Immature natural killer cell (primary cell): ENCODE data around the gene IFRD2. TPM values are rescaled to one million over a fixed set of nuclear protein-coding genes. Genes with fewer than 3 reads are reported as not detected.

Experiments
- DNase-seq, 3 donors: peaks; one replicate each; pipeline ENCODE4 v3.0.0; 2022; ENCODE audit warnings: mixed read lengths in 1 of 3
- H3K27ac Mint-ChIP-seq, 6 donors: one replicate each; pipeline ENCODE4 v1.8.0; 2020; ENCODE audit warnings: mixed read lengths in 6 of 6, mild to moderate bottlenecking in 5 of 6, inconsistent platforms in 4 of 6, moderate library complexity in 3 of 6
- H3K27me3 Mint-ChIP-seq, 3 donors: one replicate each; pipeline ENCODE4 v1.8.0; 2020 to 2021; ENCODE audit warnings: low read depth in 3 of 3, mild to moderate bottlenecking in 3 of 3, mixed read lengths in 3 of 3, moderate library complexity in 3 of 3, inconsistent platforms in 1 of 3
- H3K36me3 Mint-ChIP-seq, 3 donors: one replicate each; pipeline ENCODE4 v1.8.0; 2020; ENCODE audit warnings: mixed read lengths in 3 of 3, inconsistent platforms in 2 of 3, mild to moderate bottlenecking in 2 of 3
- H3K4me1 Mint-ChIP-seq, 2 donors: one replicate each; pipeline ENCODE4 v1.8.0; 2020; ENCODE audit warnings: inconsistent platforms in 2 of 2, mild to moderate bottlenecking in 2 of 2, mixed read lengths in 2 of 2, moderate library complexity in 1 of 2
- H3K4me3 Mint-ChIP-seq, 5 donors: one replicate each; pipeline ENCODE4 v1.8.0; 2020; ENCODE audit warnings: mild to moderate bottlenecking in 5 of 5, mixed read lengths in 5 of 5, inconsistent platforms in 3 of 5, moderate library complexity in 3 of 5
- H3K9me3 Mint-ChIP-seq, 6 donors: one replicate each; pipeline ENCODE4 v1.8.0; 2020; ENCODE audit warnings: mild to moderate bottlenecking in 6 of 6, mixed read lengths in 6 of 6, inconsistent platforms in 4 of 6, moderate library complexity in 3 of 6
- polyA plus RNA-seq, 3 donors: library from polyadenylated mRNA; unstranded; fragments of 300-500 nt; fragmentation: Illumina TruSeq; gene quantifications; one replicate each; pipeline ENCODE4 v1.2.3, GENCODE V29; 2021

The IFRD2 gene
- polyA plus RNA-seq, 3 donors from 2014 or later, result 38.0 to 54.3 (median 51.3) TPM

GRCh38 chr3:50303013-50303815 lies 11.0 kb upstream of the IFRD2 start, which contains the start of gene HYAL1:
TSS of gene HYAL1 (minus strand) at chr3:50303574. CDS start at chr3:50302956, 618 bp downstream.
- no peak for DNase-seq
- Mint-ChIP-seq H3K9me3 (no peaks in the 10 kb centered on the region), H3K27me3 (peaks cover 0 to 4% (median 0%) of the 10 kb centered on the region in 3 donors), H3K4me3 (no peak within 1 kb of the TSS), H3K36me3 (no peaks in the 10 kb centered on the region), H3K4me1 (peaks cover 21 to 26% of the 10 kb centered on the region in 2 donors), H3K27ac (no peak within 1 kb of the TSS)

- DNase-seq, result no peak
- no peak overlapping the region for H3K27ac Mint-ChIP-seq
- H3K4me3 Mint-ChIP-seq, result no peak overlapping the region
- H3K9me3 Mint-ChIP-seq, result no peaks in the 10 kb centered on the region
- H3K36me3 Mint-ChIP-seq, result no peaks in the 10 kb centered on the region
- H3K27me3 Mint-ChIP-seq, result peaks cover 0 to 4% (median 0%) of the 10 kb centered on the region in 3 donors
- H3K4me1 Mint-ChIP-seq, result peaks cover 27 to 33% of the 10 kb centered on the region in 2 donors
Observed at GRCh38 chr3:50302095-50303012, 10.1 kb upstream of the IFRD2 start.

- no peak for DNase-seq
- no peaks in the 10 kb centered on the region for H3K9me3 Mint-ChIP-seq
- peaks cover 27 to 34% of the 10 kb centered on the region in 2 donors for H3K4me1 Mint-ChIP-seq
- H3K36me3 Mint-ChIP-seq, result no peaks in the 10 kb centered on the region
- peaks cover 0 to 4% (median 0%) of the 10 kb centered on the region in 3 donors for H3K27me3 Mint-ChIP-seq
- H3K4me3 Mint-ChIP-seq, result peak overlapping the region; percentile 39 to 98 (median 95)
- H3K27ac Mint-ChIP-seq, result peak overlapping the region; percentile 95 to 99 (median 98)
Observed at GRCh38 chr3:50300681-50301254, 8.5 kb upstream of the IFRD2 start.

- peak overlapping the region; percentile 92 to 98 (median 95) for H3K4me3 Mint-ChIP-seq
- no peak for DNase-seq
- H3K27ac Mint-ChIP-seq, result peak overlapping the region; percentile 95 to 99 (median 98)
- H3K36me3 Mint-ChIP-seq, result no peaks in the 10 kb centered on the region
- peaks cover 27 to 34% of the 10 kb centered on the region in 2 donors for H3K4me1 Mint-ChIP-seq
- peaks cover 0 to 4% (median 0%) of the 10 kb centered on the region in 3 donors for H3K27me3 Mint-ChIP-seq
- H3K9me3 Mint-ChIP-seq, result no peaks in the 10 kb centered on the region
Observed at GRCh38 chr3:50299929-50300680, 7.9 kb upstream of the IFRD2 start.

DNA sequence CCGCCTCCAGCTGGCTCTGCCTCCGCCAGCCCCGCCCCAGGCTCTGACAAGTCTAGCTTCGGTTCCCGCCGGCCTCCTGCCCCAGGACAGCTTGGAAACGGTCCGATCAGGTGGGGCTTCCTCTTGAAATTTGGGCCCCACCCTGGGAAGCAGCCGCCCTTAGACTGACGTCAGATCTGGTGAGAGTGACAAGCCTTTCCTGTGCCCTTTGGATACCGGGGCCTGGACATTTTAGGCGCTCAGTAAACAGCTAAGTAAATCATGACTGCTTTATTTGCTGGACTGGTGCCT lies 7.4 kb upstream of the IFRD2 start:
- peaks cover 27 to 34% of the 10 kb centered on the region in 2 donors for H3K4me1 Mint-ChIP-seq
- no peaks in the 10 kb centered on the region for H3K9me3 Mint-ChIP-seq
- peak overlapping the region; percentile 92 to 98 (median 95) for H3K4me3 Mint-ChIP-seq
- H3K27ac Mint-ChIP-seq, result peak overlapping the region; percentile 95 to 99 (median 98)
- no peaks in the 10 kb centered on the region for H3K36me3 Mint-ChIP-seq
- no peak for DNase-seq
- H3K27me3 Mint-ChIP-seq, result peaks cover 0 to 4% (median 0%) of the 10 kb centered on the region in 3 donors

DNA sequence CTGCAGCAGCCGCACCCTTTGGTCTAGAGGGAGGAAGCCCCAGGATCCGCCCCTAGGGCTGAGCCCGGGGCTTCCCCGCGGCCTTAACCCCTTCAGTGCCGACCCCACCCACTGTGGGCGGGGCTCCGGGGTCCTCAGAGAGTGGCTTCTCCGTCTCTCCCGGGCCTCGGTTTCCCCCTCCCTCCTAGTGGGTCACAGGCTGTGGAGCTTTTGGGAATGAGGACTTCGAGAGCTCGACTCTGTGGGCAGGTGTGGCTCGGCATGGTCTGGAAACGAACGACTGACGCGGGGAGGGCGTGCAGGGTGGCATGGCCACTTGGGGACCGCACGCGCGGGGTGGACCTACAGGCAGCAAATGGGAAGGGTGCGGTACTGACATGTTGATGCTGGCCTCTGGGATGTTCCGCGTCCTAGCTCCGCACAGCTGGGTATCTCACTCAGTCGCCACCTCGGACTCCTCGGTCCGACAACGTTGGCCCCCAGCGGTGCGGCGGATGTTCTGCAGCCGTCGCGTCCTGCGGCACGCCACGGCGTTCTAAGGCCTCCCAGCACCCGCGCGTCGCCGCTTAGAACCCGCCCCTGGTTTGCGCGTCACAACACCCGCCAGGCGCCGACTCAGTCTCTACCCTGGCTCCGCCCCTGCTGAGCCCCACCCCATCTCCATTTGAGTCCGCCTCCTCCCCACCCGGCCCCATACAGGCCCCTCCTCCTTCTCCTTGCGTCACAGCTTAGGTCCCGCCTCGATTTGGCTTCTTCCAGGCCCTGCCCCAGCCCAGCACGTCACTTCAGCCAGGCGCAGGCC lies 6.8 kb upstream of the IFRD2 start, which contains the start of the genes HYAL3 and NAA80:
Gene HYAL3 (minus strand): TSS at position 570 of the 802 bp plus-strand sequence. CDS start 3,803 bp downstream, outside the sequence.
Gene NAA80 (minus strand): TSS at position 570 of the 802 bp plus-strand sequence. CDS start 1,942 bp downstream, outside the sequence.
- DNase-seq, result peak; percentile 100
- peaks cover 27 to 34% of the 10 kb centered on the region in 2 donors for H3K4me1 Mint-ChIP-seq
- peak within 1 kb of the TSS; percentile 92 to 98 (median 95) for H3K4me3 Mint-ChIP-seq
- no peaks in the 10 kb centered on the region for H3K36me3 Mint-ChIP-seq
- H3K27ac Mint-ChIP-seq, result peak within 1 kb of the TSS; percentile 95 to 99 (median 98)
- H3K9me3 Mint-ChIP-seq, result no peaks in the 10 kb centered on the region
- peaks cover 0 to 4% (median 0%) of the 10 kb centered on the region in 3 donors for H3K27me3 Mint-ChIP-seq

DNA sequence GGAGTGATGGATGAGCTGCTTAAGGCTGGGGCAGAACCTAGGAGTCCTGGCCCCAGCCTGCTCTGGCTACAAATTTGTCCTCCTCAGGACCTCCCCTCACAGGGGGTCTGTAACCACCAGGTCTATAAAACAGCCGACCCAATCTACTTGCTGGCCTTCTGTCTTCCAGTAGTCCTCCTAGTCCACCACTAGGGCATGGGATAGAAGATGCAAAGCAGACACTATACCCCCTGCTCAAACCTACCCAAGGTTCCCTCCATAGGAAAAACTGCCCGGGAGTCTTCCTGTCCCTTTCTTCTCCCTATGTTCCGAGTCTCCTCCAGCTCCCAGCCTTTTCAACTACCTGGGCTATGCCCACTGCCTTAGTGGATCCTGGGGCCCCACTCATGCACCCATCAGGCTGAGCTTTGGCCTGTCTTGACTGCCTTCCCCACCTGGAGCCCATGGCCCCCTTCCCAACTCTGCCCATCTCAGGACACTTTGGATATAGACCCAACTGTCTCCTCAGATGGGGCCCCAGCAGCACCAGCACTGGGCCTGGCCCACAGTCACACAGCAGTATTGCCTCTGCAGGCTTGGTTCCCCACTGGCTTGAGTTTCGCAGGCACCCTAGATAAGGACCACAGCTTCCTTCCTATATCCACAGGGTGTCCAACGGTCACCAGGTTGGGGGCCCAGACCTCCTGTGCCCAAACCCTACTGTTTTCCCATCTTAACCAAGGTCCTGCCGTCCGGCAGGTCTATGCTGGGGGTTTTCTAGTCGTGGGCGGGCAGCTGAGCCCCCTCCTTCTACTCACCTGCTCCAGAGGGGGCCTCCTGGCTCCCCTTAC lies 5.9 kb upstream of the IFRD2 start:
- no peak for DNase-seq
- Mint-ChIP-seq H3K9me3 (no peaks in the 10 kb centered on the region), H3K27me3 (peaks cover 0 to 4% (median 0%) of the 10 kb centered on the region in 3 donors), H3K27ac (peak overlapping the region; percentile 72 to 99 (median 91)), H3K36me3 (no peaks in the 10 kb centered on the region), H3K4me3 (peak overlapping the region; percentile 66 to 98 (median 95)), H3K4me1 (peaks cover 29 to 34% of the 10 kb centered on the region in 2 donors)

DNA sequence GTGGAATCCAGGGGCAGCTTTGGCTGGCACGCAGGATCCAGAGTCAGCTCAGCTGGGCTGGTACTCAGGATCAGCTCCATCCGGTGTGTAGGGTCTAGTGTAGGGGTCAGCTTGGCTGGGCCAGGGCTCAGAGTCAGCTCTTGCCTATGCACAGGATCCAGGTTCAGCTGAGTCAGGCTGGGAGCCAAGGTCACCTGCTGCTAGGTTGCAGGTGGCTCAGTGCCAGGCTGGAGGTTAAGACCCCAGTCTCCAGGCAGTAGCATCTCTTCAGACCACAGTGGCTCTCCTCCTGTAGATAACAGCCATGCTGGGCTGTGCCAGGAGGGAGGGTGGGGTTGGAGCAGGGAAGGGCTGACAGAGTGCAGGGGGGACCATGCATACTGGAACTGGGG lies 5.2 kb upstream of the IFRD2 start:
- no peak for DNase-seq
- peak overlapping the region; percentile 7 to 95 (median 31) for H3K27ac Mint-ChIP-seq
- no peaks in the 10 kb centered on the region for H3K9me3 Mint-ChIP-seq
- H3K27me3 Mint-ChIP-seq, result peaks cover 0 to 7% (median 2%) of the 10 kb centered on the region in 3 donors
- peaks cover 36 to 40% of the 10 kb centered on the region in 2 donors for H3K4me1 Mint-ChIP-seq
- H3K36me3 Mint-ChIP-seq, result no peaks in the 10 kb centered on the region
- H3K4me3 Mint-ChIP-seq, result peak overlapping the region in 3 of 5 donors; percentile 30 to 95 (median 92)

GRCh38 chr3:50296721-50297383 lies 4.6 kb upstream of the IFRD2 start:
- H3K27me3 Mint-ChIP-seq, result peaks cover 0 to 7% (median 3%) of the 10 kb centered on the region in 3 donors
- no peak for DNase-seq
- H3K4me3 Mint-ChIP-seq, result peak overlapping the region in 1 of 5 donors; percentile 92
- H3K9me3 Mint-ChIP-seq, result no peaks in the 10 kb centered on the region
- no peaks in the 10 kb centered on the region for H3K36me3 Mint-ChIP-seq
- H3K4me1 Mint-ChIP-seq, result peaks cover 38 to 40% of the 10 kb centered on the region in 2 donors
- peak overlapping the region in 5 of 6 donors; percentile 7 to 95 (median 31) for H3K27ac Mint-ChIP-seq

DNA sequence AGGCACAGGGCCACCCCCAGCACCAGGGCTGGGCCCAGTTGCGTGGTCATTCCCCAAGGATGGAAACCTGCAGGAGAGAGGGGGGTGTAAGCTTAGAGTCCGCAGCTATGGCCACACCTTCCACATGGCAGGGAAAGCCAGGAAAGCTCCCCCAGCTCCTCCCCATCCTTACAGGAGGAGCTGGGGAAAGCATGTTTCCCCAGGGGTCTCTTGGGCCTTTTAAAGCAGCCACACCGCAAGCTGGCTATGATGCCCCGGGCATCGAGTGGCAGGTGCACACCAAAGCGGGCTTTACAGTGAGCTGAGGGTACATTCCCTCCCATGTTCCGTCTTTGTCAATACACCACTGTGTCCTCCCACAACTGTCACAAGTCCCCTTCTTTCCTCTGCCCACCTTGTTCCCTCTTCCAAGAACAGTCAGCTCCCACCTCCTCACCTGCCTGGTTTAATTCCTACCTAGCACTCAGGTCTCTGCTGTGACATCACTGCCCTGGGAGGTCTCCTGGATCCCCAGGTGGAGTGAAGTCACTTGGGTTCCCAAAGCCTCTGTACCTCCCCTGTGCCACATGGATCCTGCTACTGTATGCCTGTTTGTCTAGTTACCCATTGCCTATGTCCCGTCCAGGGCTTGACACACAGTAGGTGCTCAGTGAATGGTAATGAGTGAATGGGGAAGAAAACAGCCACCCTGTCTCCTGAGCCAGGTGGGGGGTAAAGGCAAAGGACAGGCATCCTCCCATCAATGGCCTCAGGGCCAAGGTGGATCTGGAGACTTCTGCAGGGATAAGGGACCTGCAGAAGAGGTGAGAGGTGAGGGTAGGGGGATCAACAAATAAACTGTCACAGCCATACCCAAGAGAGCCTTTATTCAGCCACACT lies 3.6 kb upstream of the IFRD2 start:
- Mint-ChIP-seq H3K27me3 (peaks cover 0 to 7% (median 5%) of the 10 kb centered on the region in 3 donors), H3K4me1 (peaks cover 44 to 45% of the 10 kb centered on the region in 2 donors), H3K9me3 (no peaks in the 10 kb centered on the region), H3K27ac (peak overlapping the region in 1 of 6 donors; percentile 45), H3K36me3 (no peaks in the 10 kb centered on the region), H3K4me3 (no peak overlapping the region)
- no peak for DNase-seq
